RCC 7860 (cell line): Measurements from ENCODE around the gene PCDH8.

Source experiments
- DNase-seq: peaks from one replicate; pipeline ENCODE4 v3.0.0-alpha.2; 2015; ENCODE audit warnings: low spot score
- FAIRE-seq: peaks from 2 replicates; lab custom pipeline; 2012; peaks lifted over from hg19 to GRCh38; lab: Jason Lieb, UNC

The PCDH8 gene

DNA sequence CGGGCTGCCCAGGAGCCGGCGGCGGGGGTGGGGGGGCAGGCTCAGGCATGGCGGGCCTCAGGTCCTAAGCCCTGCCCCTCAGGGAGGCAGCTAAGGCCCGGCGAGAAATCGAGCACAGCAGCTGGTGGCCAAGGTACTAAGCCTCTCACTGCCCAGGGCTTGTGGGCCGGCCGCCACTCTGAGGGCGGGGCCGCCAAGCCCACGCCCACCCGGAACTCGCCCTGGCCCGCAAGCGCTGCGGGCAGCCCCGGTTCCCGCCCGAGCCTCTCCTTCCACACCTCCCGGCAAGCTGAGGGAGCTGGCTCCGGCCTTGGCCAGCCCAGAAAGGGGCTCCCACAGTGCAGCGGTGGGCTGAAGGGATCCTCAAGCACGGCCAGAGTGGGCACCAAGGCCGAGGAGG lies 33.1 kb downstream of the PCDH8 start:
- FAIRE-seq (no peak), DNase-seq (no peak)

DNA sequence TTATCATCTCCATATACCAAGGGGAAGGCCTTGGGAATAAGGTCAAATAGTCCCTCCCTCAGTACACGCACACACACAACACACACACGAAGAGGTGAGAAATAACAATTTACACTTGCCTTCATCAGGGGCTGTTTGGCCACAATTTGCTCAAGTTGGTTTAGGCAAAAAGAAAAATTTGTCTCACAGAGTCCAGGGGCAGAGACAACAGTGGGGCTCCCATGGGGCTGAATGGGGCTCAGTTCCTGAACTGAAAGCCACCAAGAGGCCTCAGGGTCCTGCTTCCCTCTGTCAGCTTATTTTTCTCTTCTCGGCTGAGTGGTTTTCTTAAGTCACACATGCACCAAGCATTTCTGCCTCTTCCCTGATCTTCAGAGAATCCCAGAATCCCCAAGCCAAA lies 35.5 kb downstream of the PCDH8 start:
- DNase-seq (no peak), FAIRE-seq (no peak)

DNA sequence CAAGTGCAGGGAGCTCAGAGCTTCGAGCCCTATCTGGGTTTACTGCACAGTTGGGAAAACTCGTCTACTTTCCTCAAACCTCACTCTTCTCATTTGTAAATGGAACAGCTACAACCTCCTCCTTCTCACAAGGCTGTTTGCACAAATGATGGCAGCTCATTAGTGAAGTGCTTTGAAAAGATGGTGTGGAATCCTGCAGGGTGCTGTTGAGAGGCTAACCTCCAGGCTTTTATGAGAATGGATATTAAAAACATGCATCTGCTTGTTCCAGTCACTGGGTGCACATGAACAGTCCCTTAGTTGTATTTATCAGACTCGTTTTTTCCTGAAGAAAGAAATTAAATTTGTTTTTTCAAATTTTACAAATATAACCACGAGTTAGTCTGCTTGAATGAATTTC lies 36.6 kb downstream of the PCDH8 start:
- no peak for DNase-seq
- no peak for FAIRE-seq

DNA sequence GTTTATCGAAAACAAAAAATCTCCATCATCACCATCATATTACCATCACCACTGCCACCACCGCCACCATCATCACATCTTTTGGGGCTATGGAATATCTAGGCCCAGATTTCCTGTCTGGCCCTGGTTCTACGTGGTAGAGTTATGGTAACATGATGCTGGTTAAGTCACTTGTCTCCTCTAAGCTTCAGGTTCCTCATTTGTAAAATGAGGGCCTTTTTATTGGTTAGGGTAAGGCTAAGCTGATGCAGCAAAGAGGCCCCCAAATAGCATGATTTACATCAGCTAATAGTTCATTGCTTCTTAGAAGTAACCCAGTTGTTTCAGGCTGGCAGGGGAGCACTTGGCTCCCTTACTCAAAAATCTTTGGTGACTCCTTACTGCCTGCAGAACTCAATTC lies 37.9 kb downstream of the PCDH8 start:
- DNase-seq (no peak), FAIRE-seq (no peak)

DNA sequence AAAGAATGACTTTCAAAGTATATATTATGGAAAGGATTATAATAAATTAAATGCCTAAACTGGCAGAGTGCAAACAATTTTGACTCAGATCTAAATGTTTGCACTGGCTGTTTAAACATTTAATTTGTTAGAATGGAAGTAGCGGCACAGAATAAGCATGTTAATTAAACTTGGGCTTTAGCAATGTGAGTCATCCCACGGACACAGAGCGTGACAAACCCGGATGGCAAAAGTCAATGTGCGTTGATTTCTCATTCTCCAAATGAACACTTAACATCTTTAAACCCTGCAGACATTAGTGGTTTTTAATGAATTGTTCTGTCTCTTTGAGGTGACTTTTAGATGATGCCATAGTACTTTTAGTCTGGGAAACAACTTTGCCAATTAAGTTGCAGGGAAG lies 38.4 kb downstream of the PCDH8 start:
- DNase-seq (no peak), FAIRE-seq (no peak)

DNA sequence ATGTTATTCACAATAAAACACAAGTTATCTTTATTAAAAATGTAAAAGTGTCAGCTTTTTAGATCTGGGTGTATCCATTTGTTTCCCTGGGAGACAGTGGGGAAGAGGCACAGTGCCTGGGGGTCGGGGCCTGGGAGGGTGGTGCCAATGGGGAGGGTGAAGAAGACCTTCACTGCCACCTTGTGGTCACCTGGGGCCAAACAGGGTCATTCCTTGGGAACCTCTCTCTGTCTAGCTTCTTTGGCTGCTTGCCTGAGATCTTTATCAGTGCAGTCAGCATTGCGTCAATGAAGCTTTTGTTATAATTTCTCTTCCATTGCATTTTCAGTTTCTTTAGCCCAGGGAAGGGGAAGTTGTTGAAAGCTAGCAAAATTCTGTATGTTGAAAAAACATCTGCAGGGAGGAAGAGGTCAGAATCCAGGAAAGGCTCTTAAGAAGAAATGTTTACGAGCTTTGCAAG lies 39.1 kb downstream of the PCDH8 start:
- peak; percentile 49 for DNase-seq
- no peak for FAIRE-seq

DNA sequence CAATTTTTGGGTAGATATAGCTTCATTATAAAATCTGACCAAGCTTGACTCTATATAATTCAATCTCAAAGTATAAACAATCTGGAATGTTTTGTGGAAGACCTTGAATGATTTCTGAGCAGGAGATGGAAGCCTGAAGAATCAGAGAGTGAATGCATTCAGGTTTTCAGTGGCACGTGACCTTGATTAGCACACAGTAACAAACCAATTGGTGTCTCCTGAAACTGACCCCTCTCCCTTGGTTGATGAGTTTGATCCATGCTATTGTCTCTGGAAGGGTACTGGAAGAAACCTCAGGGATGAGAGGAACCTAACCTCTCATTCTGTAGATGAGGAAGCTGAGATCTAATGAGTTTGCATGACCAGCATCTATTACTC lies 39.6 kb downstream of the PCDH8 start:
- no peak for FAIRE-seq
- no peak for DNase-seq

DNA sequence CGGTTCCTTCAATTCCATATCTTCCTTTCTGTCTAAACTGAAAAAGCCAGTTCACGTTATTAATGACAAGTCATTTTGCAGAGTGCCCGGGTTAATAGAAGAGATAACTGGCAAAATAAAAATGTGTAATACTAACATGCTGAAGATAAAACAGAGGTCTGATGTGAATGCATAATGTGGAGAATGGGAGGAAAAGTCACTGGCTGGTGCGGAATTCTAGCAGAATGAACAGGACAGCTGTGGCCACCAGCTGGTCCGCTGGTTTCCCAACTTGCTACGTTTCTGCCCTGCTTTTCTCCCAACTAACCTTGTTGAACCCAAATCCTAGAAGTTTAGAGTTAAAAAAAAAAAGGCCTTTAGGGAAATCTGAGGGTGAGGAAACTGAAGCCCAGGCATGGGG lies 42.4 kb downstream of the PCDH8 start:
- no peak for FAIRE-seq

DNA sequence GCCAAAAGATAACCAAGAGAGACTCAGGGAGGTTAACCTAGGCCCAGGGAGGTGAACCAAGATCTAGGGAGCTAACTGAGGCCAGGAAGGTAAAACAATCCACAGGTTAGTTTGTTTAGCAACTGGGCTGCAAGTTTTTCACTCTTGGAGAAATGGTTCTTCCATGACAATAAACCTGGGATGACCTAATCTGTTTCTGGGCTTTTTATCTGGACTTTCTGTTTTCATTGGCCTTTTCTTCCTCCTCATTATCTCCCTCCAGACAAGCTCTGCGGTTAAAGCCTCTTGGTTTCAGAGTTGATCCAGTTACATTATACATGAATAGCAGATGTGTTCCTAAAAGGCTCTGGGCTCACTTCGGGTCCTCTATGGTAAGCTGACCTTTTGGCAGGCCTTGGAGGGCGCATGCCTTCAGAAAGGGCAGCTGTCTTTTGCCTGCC lies 44.2 kb downstream of the PCDH8 start:
- DNase-seq (no peak), FAIRE-seq (no peak)

More for the DNA sequence above, 42.4 kb downstream of the PCDH8 start:
- DNase-seq = no peak

DNA sequence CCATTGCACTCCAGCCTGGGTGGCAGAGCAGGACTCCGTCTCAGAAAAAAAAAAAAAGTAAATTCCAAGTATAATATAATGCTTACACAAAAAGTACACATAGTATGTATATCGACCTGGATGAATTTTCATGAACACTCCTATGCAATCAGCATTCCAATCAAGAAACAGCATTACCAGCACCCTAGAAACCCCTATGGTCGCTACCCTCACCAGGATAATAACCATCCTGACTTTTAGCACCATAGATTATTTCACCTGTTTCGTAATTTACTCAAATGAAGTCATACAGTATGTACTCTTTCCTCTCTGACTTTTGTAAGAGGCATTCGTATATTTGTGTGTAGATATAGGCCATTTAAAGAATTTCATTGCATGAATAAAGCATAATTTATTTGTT lies 47.6 kb downstream of the PCDH8 start:
- no peak for FAIRE-seq
- DNase-seq = no peak

DNA sequence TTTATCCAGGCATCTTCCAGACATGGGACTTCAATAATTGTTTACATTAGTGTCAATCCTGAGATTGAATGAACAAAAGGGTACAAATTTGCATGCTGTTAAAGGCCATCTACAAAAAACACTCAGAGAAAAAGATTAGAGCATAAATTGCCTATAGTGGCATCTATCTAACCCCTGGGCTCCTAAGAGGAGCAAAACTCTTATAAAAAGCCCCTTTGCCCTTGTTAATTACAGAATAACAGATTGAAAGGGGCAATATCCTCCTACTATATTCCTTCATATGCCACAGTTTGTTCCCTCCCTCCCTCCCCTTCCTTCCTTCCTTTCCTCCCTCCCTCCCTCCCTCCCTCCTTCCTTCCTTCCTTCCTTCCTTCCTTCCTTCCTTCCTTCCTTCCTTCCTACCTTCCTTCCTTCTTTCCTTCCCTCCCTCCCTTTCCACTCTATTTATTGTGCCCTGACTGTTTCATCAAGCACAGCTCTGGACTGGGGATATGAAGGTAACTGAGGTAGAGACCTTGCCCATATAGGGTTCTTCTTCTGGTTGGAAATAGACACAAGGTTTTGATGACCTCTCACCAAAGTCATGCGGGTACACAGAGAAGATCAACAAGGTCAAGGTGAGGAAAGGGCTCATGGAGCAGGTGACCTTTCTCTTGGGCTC lies 49.5 kb downstream of the PCDH8 start:
- DNase-seq = no peak
- no peak for FAIRE-seq

DNA sequence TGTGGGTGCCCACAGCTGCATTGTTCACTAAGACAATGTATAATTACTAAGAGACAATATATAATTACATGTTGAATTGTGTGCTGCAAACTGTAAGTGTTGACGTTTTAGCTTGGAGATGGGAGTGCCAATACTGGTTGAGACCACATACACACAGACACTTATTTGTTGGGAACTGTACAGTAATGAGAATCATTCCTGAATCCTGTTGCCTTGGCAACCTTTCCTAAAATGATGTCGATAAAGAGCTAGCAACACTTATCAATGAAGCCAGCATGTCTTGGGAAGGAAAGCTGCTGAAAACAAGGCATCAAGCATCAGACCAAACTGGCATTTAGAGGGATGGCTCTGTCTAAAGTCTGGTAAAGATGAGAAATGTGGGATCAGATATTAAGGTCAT lies 51.3 kb downstream of the PCDH8 start:
- FAIRE-seq (no peak), DNase-seq (no peak)

DNA sequence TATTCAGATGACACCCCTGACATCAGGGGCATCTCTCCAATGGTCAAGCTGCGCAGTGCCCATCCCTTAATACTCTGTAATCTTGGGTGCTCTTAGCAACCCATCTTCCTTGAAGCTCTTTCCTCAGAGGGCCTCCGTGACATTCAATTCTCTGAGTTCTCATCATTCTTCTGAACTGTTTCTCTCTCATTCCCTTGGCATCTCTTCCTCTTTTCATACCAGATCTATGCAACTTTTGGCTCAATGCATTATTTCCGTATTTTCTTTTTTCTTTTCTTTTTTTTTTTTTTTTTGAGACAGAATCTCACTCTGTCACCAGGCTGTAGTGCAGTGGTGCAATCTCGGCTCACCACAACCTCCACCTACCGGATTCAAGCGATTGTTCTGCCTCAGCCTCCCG lies 53.9 kb downstream of the PCDH8 start:
- FAIRE-seq (no peak), DNase-seq (no peak)

DNA sequence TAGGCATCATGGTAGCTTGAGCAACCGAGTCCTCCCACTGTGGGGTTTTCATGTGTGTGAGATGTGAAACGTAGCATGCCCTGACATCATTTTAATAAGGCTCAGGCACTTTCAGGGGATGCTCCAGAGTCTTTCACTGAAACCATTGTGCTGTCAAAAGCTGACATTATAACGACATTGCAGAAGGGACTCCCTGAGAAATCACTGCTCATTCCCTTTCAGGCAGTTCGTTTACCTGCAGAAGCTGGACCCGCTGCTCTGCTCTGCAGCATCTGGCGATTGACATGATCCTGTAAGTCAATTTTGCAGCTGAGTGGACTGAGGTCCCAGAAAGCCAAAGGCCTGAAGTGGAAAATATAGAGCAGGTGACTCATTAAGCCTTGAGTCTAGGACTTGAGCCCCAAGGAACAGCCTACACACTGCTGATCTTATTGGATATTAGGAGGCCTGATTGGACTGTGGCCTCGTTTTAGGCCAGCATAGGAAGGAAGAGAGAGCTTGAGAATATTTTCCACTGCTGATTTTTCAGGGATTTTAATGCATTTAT lies 54.9 kb downstream of the PCDH8 start:
- FAIRE-seq (no peak), DNase-seq (no peak)
